TTC549 (cell line): ENCODE measurements around the gene ALKBH5.

Source experiments
- FAIRE-seq: peaks from 2 replicates; lab custom pipeline; 2012; peaks lifted over from hg19 to GRCh38; lab: Jason Lieb, UNC

Gene ALKBH5

GRCh38 chr17:18158022-18158600 is 25.5 kb upstream of the ALKBH5 start:
- no peak for FAIRE-seq

- FAIRE-seq = no peak
These were observed 24.0 kb upstream of the ALKBH5 start for GRCh38 chr17:18159551-18160120.

GRCh38 chr17:18160128-18160856 is 23.3 kb upstream of the ALKBH5 start:
- FAIRE-seq = no peak

- no peak for FAIRE-seq
These were observed 22.2 kb upstream of the ALKBH5 start for GRCh38 chr17:18161207-18162145.

GRCh38 chr17:18163547-18163946 is 20.1 kb upstream of the ALKBH5 start:
- no peak for FAIRE-seq

- no peak for FAIRE-seq
These were observed 16.7 kb upstream of the ALKBH5 start for GRCh38 chr17:18166894-18167293.

GRCh38 chr17:18167421-18167820 is 16.2 kb upstream of the ALKBH5 start:
- FAIRE-seq = no peak

GRCh38 chr17:18172531-18173278 is 10.9 kb upstream of the ALKBH5 start:
- FAIRE-seq = no peak

GRCh38 chr17:18173740-18174139 is 9.9 kb upstream of the ALKBH5 start:
- no peak for FAIRE-seq

GRCh38 chr17:18176176-18176575 is 7.5 kb upstream of the ALKBH5 start:
- no peak for FAIRE-seq

GRCh38 chr17:18177133-18177532 is 6.5 kb upstream of the ALKBH5 start:
- no peak for FAIRE-seq

GRCh38 chr17:18177722-18178121 is 5.9 kb upstream of the ALKBH5 start:
- FAIRE-seq = no peak

- FAIRE-seq = no peak
These were observed 4.4 kb upstream of the ALKBH5 start for GRCh38 chr17:18179196-18179595.

GRCh38 chr17:18179804-18180203 is 3.8 kb upstream of the ALKBH5 start:
- FAIRE-seq = no peak

GRCh38 chr17:18181358-18181757 is 2.3 kb upstream of the ALKBH5 start:
- FAIRE-seq = no peak

- no peak for FAIRE-seq
These were observed 1.3 kb upstream of the ALKBH5 start for GRCh38 chr17:18182110-18182977.

GRCh38 chr17:18182978-18183333 is 672 bp upstream of the ALKBH5 start:
- FAIRE-seq = no peak

GRCh38 chr17:18184143-18185031 is 759 bp downstream of the ALKBH5 start:
- FAIRE-seq = no peak

GRCh38 chr17:18185391-18185790 is 1.8 kb downstream of the ALKBH5 start:
- no peak for FAIRE-seq
